Transverse colon (tissue), 4 donors: ENCODE measurements around the gene ALK. TPM values are rescaled to one million over a fixed set of nuclear protein-coding genes. Genes with fewer than 3 reads are reported as not detected.

ENCODE experiments used
- DNase-seq: peaks from one replicate; pipeline ENCODE4 v3.0.0-alpha.2; 2019
- H3K27ac ChIP-seq, 4 donors: fragments of 200-600 bp; sonication (generic); 2 replicates each; pipeline ENCODE4 v1.5.1; 2016 to 2018; ENCODE audit warnings: inconsistent platforms in 4 of 4
- H3K27me3 ChIP-seq: fragments of 200-600 bp; sonication (generic); 2 replicates; pipeline ENCODE4 v1.5.1; 2017; ENCODE audit warnings: inconsistent platforms
- H3K36me3 ChIP-seq, 4 donors: fragments of 200-600 bp; sonication (generic); 2 replicates each; pipeline ENCODE4 v1.5.1; 2017 to 2019; ENCODE audit warnings: inconsistent platforms in 4 of 4
- H3K4me1 ChIP-seq, 4 donors: fragments of 200-600 bp; sonication (generic); 2 replicates each; pipeline ENCODE4 v1.5.1; 2017 to 2020; ENCODE audit warnings: inconsistent platforms in 4 of 4
- H3K4me3 ChIP-seq, 4 donors: fragments of 200-600 bp; sonication (generic); 1 replicate in 1 of 4; 2 replicates in 3 of 4; pipeline versions ENCODE4 v1.5.1 to v1.6.1; 2017 to 2019; ENCODE audit warnings: inconsistent platforms in 4 of 4
- H3K9me3 ChIP-seq, 2 donors: fragments of 200-600 bp; sonication (generic); 2 replicates each; pipeline ENCODE4 v1.5.1; 2017 to 2019; ENCODE audit warnings: inconsistent platforms in 2 of 2
- CTCF ChIP-seq, 5 experiments: fragments of 200-600 bp in 3 of 5; fragments of 450-650 bp in 2 of 5; sonication (generic) in 3 of 5; IDR thresholded peaks; 1 replicate in 2 of 5; 2 replicates in 3 of 5; pipeline ENCODE4 v1.5.1; 2016 to 2017; ENCODE audit warnings: antibody characterized with exemption in 5 of 5, inconsistent platforms in 3 of 5, mild to moderate bottlenecking in 2 of 5, moderate library complexity in 1 of 5
- EP300 ChIP-seq: sonication (generic); formaldehyde crosslinking; IDR thresholded peaks from one replicate; pipeline ENCODE4 v1.6.1; 2017; ENCODE audit warnings: antibody characterized with exemption, low read depth
- POLR2A ChIP-seq: fragments of 450-650 bp; IDR thresholded peaks from one replicate; pipeline ENCODE4 v1.6.1; 2016; ENCODE audit warnings: antibody characterized with exemption, mild to moderate bottlenecking, moderate library complexity
- POLR2AphosphoS5 ChIP-seq, 3 donors: sonication (generic); formaldehyde crosslinking; IDR thresholded peaks; one replicate each; pipeline ENCODE4 v1.6.1; 2016; ENCODE audit warnings: antibody characterized with exemption in 3 of 3
- WGBS, 2 donors: methylation state at CpG; one replicate each; pipeline ENCODE4 v1.1.5; 2018; ENCODE audit warnings: low coverage in 1 of 2; 5-methylcytosine and 5-hydroxymethylcytosine counted together
- in situ Hi-C, 4 donors: fragments of 200-750 bp; cut with MboI; loops; one replicate each; pipeline versions ENCODE4 v1.15.0 to v1.15.1; 2017; ENCODE audit warnings: low sequenced_read_pairs in 3 of 4, low pct_ligation_motif_present in 1 of 4, low pct_unique_long_range_greater_than_20kb in 1 of 4
- intact Hi-C: fragments of 100-400 bp; cut with DNase I; formaldehyde crosslinking; loops from one replicate; pipeline ENCODE4 v1.15.1; 2023; ENCODE audit warnings: low total_unique reads
- total RNA-seq, 4 donors: library from RNA; depleted of rRNA; stranded (reverse); fragments of >200 nt; gene quantifications; one replicate each; pipeline ENCODE4 v1.1.0, GENCODE V29; 2016

The ALK gene
- total RNA-seq, 4 donors from 2014 or later = 0.32 to 0.82 TPM; not detected in 2

GRCh38 chr2:29182920-29183319 is 738.5 kb downstream of the ALK start:
- peaks cover 0 to 7% (median 0%) of the 10 kb centered on the region in 4 donors for H3K36me3 ChIP-seq
- intact Hi-C loops = no loop called here
- no peaks in the 10 kb centered on the region for H3K4me1 ChIP-seq
- in situ Hi-C loops = loop anchor here in 1 of 4 donors (25.0 kb wide), 1 partner anchor 346 kb away; no protein-coding TSS in a partner anchor
- no peak overlapping the region for H3K4me3 ChIP-seq
- H3K27ac ChIP-seq = no peak overlapping the region
- H3K27me3 ChIP-seq = no peaks in the 10 kb centered on the region
- H3K9me3 ChIP-seq = no peaks in the 10 kb centered on the region
- no peak for TF ChIP-seq EP300
- no peak for TF ChIP-seq POLR2AphosphoS5 (IDR thresholded peaks at IDR 0.05)
- TF ChIP-seq CTCF (IDR thresholded peaks at IDR 0.05) = no peak
- no peak for TF ChIP-seq POLR2A
- DNase-seq = no peak

GRCh38 chr2:29182334-29182733 is 739.1 kb downstream of the ALK start:
- H3K36me3 ChIP-seq = peaks cover 0 to 7% (median 0%) of the 10 kb centered on the region in 4 donors
- WGBS, 2 donors = 76 to 80% methylated on average over 1 of the region's 1 CpG
- in situ Hi-C loops (loop anchor here in 1 of 4 donors (25.0 kb wide), 1 partner anchor 345 kb away; no protein-coding TSS in a partner anchor), intact Hi-C loops (no loop called here)
- H3K4me3 ChIP-seq = no peak overlapping the region
- TF ChIP-seq POLR2A (no peak), CTCF (IDR thresholded peaks at IDR 0.05) (no peak), EP300 (no peak), POLR2AphosphoS5 (IDR thresholded peaks at IDR 0.05) (no peak)
- no peaks in the 10 kb centered on the region for H3K27me3 ChIP-seq
- DNase-seq = no peak
- H3K27ac ChIP-seq = no peak overlapping the region
- no peaks in the 10 kb centered on the region for H3K4me1 ChIP-seq
- H3K9me3 ChIP-seq = no peaks in the 10 kb centered on the region

GRCh38 chr2:29175338-29175737 is 746.0 kb downstream of the ALK start:
- H3K27ac ChIP-seq = no peak overlapping the region
- TF ChIP-seq POLR2A = no peak
- TF ChIP-seq EP300 = no peak
- TF ChIP-seq POLR2AphosphoS5 (IDR thresholded peaks at IDR 0.05) = no peak
- no peak for TF ChIP-seq CTCF (IDR thresholded peaks at IDR 0.05)
- DNase-seq = no peak
- no peaks in the 10 kb centered on the region for H3K27me3 ChIP-seq
- no peak overlapping the region for H3K4me3 ChIP-seq
- no peaks in the 10 kb centered on the region for H3K4me1 ChIP-seq
- intact Hi-C loops (no loop called here), in situ Hi-C loops (loop anchor here in 1 of 4 donors (25.0 kb wide), 1 partner anchor 338 kb away; no protein-coding TSS in a partner anchor)
- peaks cover 0 to 10% (median 0%) of the 10 kb centered on the region in 4 donors for H3K36me3 ChIP-seq
- no peaks in the 10 kb centered on the region for H3K9me3 ChIP-seq
- 83 to 88% methylated on average over 3 of the region's 3 CpGs for WGBS, 2 donors

- Histone ChIP-seq H3K27me3 (no peaks in the 10 kb centered on the region), H3K27ac (no peak overlapping the region), H3K36me3 (peaks cover 0 to 10% (median 0%) of the 10 kb centered on the region in 4 donors), H3K9me3 (no peaks in the 10 kb centered on the region), H3K4me1 (no peaks in the 10 kb centered on the region), H3K4me3 (no peak overlapping the region)
- in situ Hi-C loops = loop anchor here in 1 of 4 donors (25.0 kb wide), 1 partner anchor 338 kb away; no protein-coding TSS in a partner anchor
- no peak for TF ChIP-seq CTCF (IDR thresholded peaks at IDR 0.05)
- TF ChIP-seq POLR2AphosphoS5 (IDR thresholded peaks at IDR 0.05) = no peak
- TF ChIP-seq EP300 = no peak
- no peak for TF ChIP-seq POLR2A
- WGBS, 2 donors = 64% methylated on average over 2 of the region's 2 CpGs; no CpG with 5 or more reads in 1 of the 2 donors
- no peak for DNase-seq
- intact Hi-C loops = no loop called here
Measured at GRCh38 chr2:29174937-29175336, 746.4 kb downstream of the ALK start.
